SK-N-SH (cell line): ENCODE measurements around the gene PHACTR4.
"Not testable (repeated sequence)": the region's sequence is repeated elsewhere in the genome, so short reads cannot be mapped to it uniquely, and the experiment has no call there.

ENCODE experiments used
- EP300 ChIP-seq, 2 experiments: IDR thresholded peaks; 2 replicates each; pipeline versions ENCODE4 v1.4.0 to v1.6.1; 2012; ENCODE audit warnings: borderline replicate concordance in 1 of 2, low read depth in 1 of 2, low read length in 1 of 2
- POLR2AphosphoS5 ChIP-seq: IDR thresholded peaks from 2 replicates; pipeline ENCODE4 v1.6.1; 2012; ENCODE audit warnings: low read depth, low read length
- RAD21 ChIP-seq: IDR thresholded peaks from 2 replicates; pipeline ENCODE4 v1.6.1; 2012; ENCODE audit warnings: mild to moderate bottlenecking, low read length
- RCOR1 ChIP-seq: fragments of 150-350 bp; IDR thresholded peaks from 2 replicates; pipeline ENCODE4 v1.6.1; 2017; ENCODE audit warnings: antibody characterized with exemption, low read length
- YY1 ChIP-seq: IDR thresholded peaks from 2 replicates; pipeline ENCODE4 v1.4.0; 2012; ENCODE audit warnings: low read depth, mild to moderate bottlenecking
- TF ChIP-seq, protein P1 (sequence below): fragments of 200-600 bp; sonication (generic); IDR thresholded peaks from 2 replicates; pipeline ENCODE4 v1.6.1; 2017; ENCODE audit warnings: antibody characterized with exemption, mild to moderate bottlenecking, moderate library complexity

DNA sequence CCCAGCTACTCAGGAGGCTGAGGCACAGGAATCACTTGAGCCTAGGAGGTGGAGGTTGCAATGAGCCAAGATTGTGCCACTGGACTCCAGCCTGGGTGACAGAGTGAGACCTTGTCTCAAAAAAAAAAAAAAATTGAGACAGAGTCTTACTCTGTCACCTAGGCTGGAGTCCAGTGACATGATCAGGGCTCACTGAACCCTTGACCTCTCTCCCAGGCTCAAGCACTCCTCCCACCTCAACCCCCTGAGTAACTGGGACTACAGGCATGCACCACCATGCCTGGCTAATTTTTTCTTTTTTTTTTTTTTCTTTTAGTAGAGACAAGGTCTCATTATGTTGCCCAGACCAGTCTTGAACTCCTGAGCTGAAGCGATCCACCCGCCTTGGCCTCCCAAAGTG is 6.7 kb downstream of the PHACTR4 start:
- TF ChIP-seq RAD21; YY1; EP300 (IDR thresholded peaks at IDR 0.05; ENCODE audit: borderline replicate concordance in 1 of 2, low read depth in 1 of 2, low read length in 1 of 2); RCOR1; POLR2AphosphoS5: not testable (repeated sequence)
- TF ChIP-seq, protein P1, sequence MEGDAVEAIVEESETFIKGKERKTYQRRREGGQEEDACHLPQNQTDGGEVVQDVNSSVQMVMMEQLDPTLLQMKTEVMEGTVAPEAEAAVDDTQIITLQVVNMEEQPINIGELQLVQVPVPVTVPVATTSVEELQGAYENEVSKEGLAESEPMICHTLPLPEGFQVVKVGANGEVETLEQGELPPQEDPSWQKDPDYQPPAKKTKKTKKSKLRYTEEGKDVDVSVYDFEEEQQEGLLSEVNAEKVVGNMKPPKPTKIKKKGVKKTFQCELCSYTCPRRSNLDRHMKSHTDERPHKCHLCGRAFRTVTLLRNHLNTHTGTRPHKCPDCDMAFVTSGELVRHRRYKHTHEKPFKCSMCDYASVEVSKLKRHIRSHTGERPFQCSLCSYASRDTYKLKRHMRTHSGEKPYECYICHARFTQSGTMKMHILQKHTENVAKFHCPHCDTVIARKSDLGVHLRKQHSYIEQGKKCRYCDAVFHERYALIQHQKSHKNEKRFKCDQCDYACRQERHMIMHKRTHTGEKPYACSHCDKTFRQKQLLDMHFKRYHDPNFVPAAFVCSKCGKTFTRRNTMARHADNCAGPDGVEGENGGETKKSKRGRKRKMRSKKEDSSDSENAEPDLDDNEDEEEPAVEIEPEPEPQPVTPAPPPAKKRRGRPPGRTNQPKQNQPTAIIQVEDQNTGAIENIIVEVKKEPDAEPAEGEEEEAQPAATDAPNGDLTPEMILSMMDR: not testable (repeated sequence)
